GM06990 (cell line): Measurements from ENCODE around the gene OR9G1.

Source experiments
- DNase-seq: peaks from one replicate; pipeline ENCODE4 v3.0.0-alpha.2; 2011; ENCODE audit not compliant: insufficient read length; ENCODE audit errors: extremely low read depth
- H3K27me3 ChIP-seq: replicated peaks from 2 replicates; pipeline ENCODE4 v1.6.0; 2011; ENCODE audit warnings: low read length; ENCODE audit not compliant: control insufficient read depth, insufficient read depth
- H3K36me3 ChIP-seq: 2 replicates; pipeline ENCODE4 v1.5.1; 2011; ENCODE audit warnings: low read length; ENCODE audit not compliant: control insufficient read depth, insufficient read depth
- H3K4me3 ChIP-seq: replicated peaks from 2 replicates; pipeline ENCODE4 v1.5.1; 2011; ENCODE audit warnings: low read depth, mild to moderate bottlenecking, control low read depth, low read length
- CTCF ChIP-seq: IDR thresholded peaks from 2 replicates; pipeline ENCODE4 v1.5.1; 2011; ENCODE audit warnings: low read length, control low read depth, mild to moderate bottlenecking, inconsistent platforms; ENCODE audit not compliant: insufficient read depth, poor library complexity, severe bottlenecking

The OR9G1 gene

GRCh38 chr11:56750190-56750589 lies 51.3 kb downstream of the OR9G1 start:
- Histone ChIP-seq H3K36me3 (no peaks in the 10 kb centered on the region), H3K27me3 (no peaks in the 10 kb centered on the region), H3K4me3 (no peak overlapping the region)
- no peak for DNase-seq
- TF ChIP-seq CTCF: no peak

DNA sequence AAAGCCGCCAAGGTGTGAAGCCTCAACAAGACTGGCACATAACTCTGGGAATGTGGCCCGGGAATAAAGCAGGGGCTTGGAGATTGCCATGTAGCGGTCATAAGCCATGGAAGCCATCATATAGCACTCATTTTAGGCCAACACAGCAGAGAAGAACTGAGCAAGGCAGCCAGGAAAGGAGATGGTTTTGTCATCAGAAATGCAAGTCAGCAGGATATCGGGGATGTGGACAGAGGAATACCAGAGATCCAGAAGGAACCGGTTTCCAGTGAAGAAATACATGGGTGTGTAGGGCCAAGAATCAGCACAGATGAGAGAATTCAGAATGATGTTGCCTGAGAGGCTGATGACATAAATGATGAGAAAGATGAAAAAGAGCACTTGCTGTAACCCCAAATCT lies 52.6 kb downstream of the OR9G1 start:
- H3K36me3 ChIP-seq: no peaks in the 10 kb centered on the region
- H3K27me3 ChIP-seq: no peaks in the 10 kb centered on the region
- no peak for TF ChIP-seq CTCF
- H3K4me3 ChIP-seq: no peak overlapping the region
- no peak for DNase-seq
